SK-N-SH treated with all-trans-retinoic acid at 6 μM for 48 hours (cell line): ENCODE measurements around the gene PEPD.

ENCODE experiments used
- ATAC-seq: fragments of 200-7000 bp; cut with Tn5 transposase; 3 replicates; pipeline ENCODE4 v1.9.1; 2020; ENCODE audit warnings: mild to moderate bottlenecking, moderate library complexity
- ARNTL ChIP-seq: fragments of 450-650 bp; formaldehyde crosslinking; IDR thresholded peaks from 2 replicates; pipeline ENCODE4 v1.5.0; 2020; ENCODE audit warnings: low read depth, mild to moderate bottlenecking, moderate library complexity, borderline replicate concordance
- BACH2 ChIP-seq: fragments of 250-450 bp; sonication (Bioruptor Pico); IDR thresholded peaks from 2 replicates; pipeline ENCODE4 v1.9.0; 2021; ENCODE audit warnings: mild to moderate bottlenecking, borderline replicate concordance
- CREB5 ChIP-seq: fragments of 250-450 bp; sonication (Bioruptor Pico); IDR thresholded peaks from 2 replicates; pipeline ENCODE4 v1.5.1; 2020; ENCODE audit warnings: low read depth, mild to moderate bottlenecking, moderate library complexity
- CSRNP3 ChIP-seq: fragments of 250-450 bp; sonication (Bioruptor Pico); IDR thresholded peaks from 2 replicates; pipeline ENCODE4 v1.5.1; 2021; ENCODE audit warnings: mild to moderate bottlenecking, moderate library complexity
- GLIS3 ChIP-seq: fragments of 250-450 bp; sonication (Bioruptor Pico); IDR thresholded peaks from 2 replicates; pipeline ENCODE4 v1.5.0; 2020; ENCODE audit warnings: mild to moderate bottlenecking, moderate library complexity
- ISL1 ChIP-seq: fragments of 250-450 bp; sonication (Bioruptor Pico); IDR thresholded peaks from 2 replicates; pipeline ENCODE4 v2.1.2; 2022; ENCODE audit warnings: mild to moderate bottlenecking, moderate library complexity
- PATZ1 ChIP-seq: fragments of 250-450 bp; sonication (Bioruptor Pico); IDR thresholded peaks from 2 replicates; pipeline ENCODE4 v1.8.0; 2020; ENCODE audit warnings: mild to moderate bottlenecking, moderate library complexity, borderline replicate concordance
- POU6F1 ChIP-seq: fragments of 250-450 bp; sonication (Bioruptor Pico); IDR thresholded peaks from 2 replicates; pipeline ENCODE4 v1.8.0; 2021; ENCODE audit warnings: low read depth, mild to moderate bottlenecking, moderate library complexity, borderline replicate concordance
- PPARA ChIP-seq: fragments of 250-450 bp; sonication (Bioruptor Pico); IDR thresholded peaks from 2 replicates; pipeline ENCODE4 v1.5.0; 2020; ENCODE audit warnings: mild to moderate bottlenecking, borderline replicate concordance
- RARB ChIP-seq: fragments of 250-450 bp; sonication (Bioruptor Pico); IDR thresholded peaks from 2 replicates; pipeline ENCODE4 v1.8.0; 2021; ENCODE audit warnings: mild to moderate bottlenecking, moderate library complexity
- SNAI2 ChIP-seq: fragments of 250-450 bp; sonication (Bioruptor Pico); IDR thresholded peaks from 2 replicates; pipeline ENCODE4 v1.5.0; 2020; ENCODE audit warnings: mild to moderate bottlenecking, moderate library complexity
- TCF4 ChIP-seq: fragments of 250-450 bp; sonication (Bioruptor Pico); IDR thresholded peaks from 2 replicates; pipeline ENCODE4 v1.8.0; 2021; ENCODE audit warnings: mild to moderate bottlenecking, moderate library complexity, borderline replicate concordance
- TOX ChIP-seq: fragments of 250-450 bp; sonication (Bioruptor Pico); IDR thresholded peaks from 2 replicates; pipeline ENCODE4 v1.8.0; 2021; ENCODE audit warnings: mild to moderate bottlenecking, moderate library complexity, borderline replicate concordance
- TSHZ2 ChIP-seq: fragments of 250-450 bp; sonication (Bioruptor Pico); IDR thresholded peaks from 2 replicates; pipeline ENCODE4 v1.5.0; 2020; ENCODE audit warnings: mild to moderate bottlenecking, moderate library complexity
- ZFP3 ChIP-seq: fragments of 250-450 bp; sonication (Bioruptor Pico); IDR thresholded peaks from 2 replicates; pipeline ENCODE4 v1.5.0; 2020; ENCODE audit warnings: mild to moderate bottlenecking, moderate library complexity
- ZFP30 ChIP-seq: fragments of 450-650 bp; formaldehyde crosslinking; IDR thresholded peaks from 2 replicates; pipeline ENCODE4 v1.5.0; 2022; ENCODE audit warnings: mild to moderate bottlenecking, moderate library complexity
- ZNF565 ChIP-seq: fragments of 450-650 bp; formaldehyde crosslinking; conservative IDR thresholded peaks from 2 replicates; pipeline ENCODE4 v1.5.0; 2020; ENCODE audit warnings: low read depth, mild to moderate bottlenecking, moderate library complexity
- ZNF70 ChIP-seq: fragments of 450-650 bp; formaldehyde crosslinking; IDR thresholded peaks from 2 replicates; pipeline ENCODE4 v1.5.0; 2020; ENCODE audit warnings: mild to moderate bottlenecking, moderate library complexity

Gene PEPD

GRCh38 chr19:33382982-33383381 is 138.6 kb downstream of the PEPD start (continued):
- TF ChIP-seq PPARA (CRISPR knock-in tag) (no peak), CSRNP3 (no peak), ZNF70 (CRISPR knock-in tag) (no peak), TCF4 (CRISPR knock-in tag) (no peak)
- TF ChIP-seq, all 23 proteins: peak for 0

- TF ChIP-seq ARNTL (CRISPR knock-in tag) (no peak), PPARA (CRISPR knock-in tag) (no peak), ZFP30 (CRISPR knock-in tag) (no peak), POU6F1 (CRISPR knock-in tag) (no peak), ZNF70 (CRISPR knock-in tag) (no peak), TOX (CRISPR knock-in tag) (no peak)
- ATAC-seq: no peak
These were observed 139.6 kb downstream of the PEPD start for GRCh38 chr19:33382006-33382405.

GRCh38 chr19:33381101-33381500 is 140.5 kb downstream of the PEPD start:
- no peak for ATAC-seq
- TF ChIP-seq ZNF565 (CRISPR knock-in tag) (no peak), ZFP3 (CRISPR knock-in tag) (no peak), ZFP30 (CRISPR knock-in tag) (no peak), ISL1 (CRISPR knock-in tag) (no peak), PATZ1 (CRISPR knock-in tag) (no peak), RARB (CRISPR knock-in tag) (no peak)

GRCh38 chr19:33379151-33379829 is 142.3 kb downstream of the PEPD start:
- TF ChIP-seq GLIS3 (CRISPR knock-in tag) (no peak), ZFP30 (CRISPR knock-in tag) (no peak), CREB5 (no peak), TOX (CRISPR knock-in tag) (no peak), RARB (CRISPR knock-in tag) (no peak), ISL1 (CRISPR knock-in tag) (no peak)
- ATAC-seq: no peak

GRCh38 chr19:33377586-33378475 is 143.8 kb downstream of the PEPD start:
- ATAC-seq: no peak
- no peak for TF ChIP-seq PPARA (CRISPR knock-in tag)
- TF ChIP-seq TSHZ2 (CRISPR knock-in tag): no peak
- TF ChIP-seq SNAI2: no peak
- TF ChIP-seq BACH2 (CRISPR knock-in tag): no peak
- TF ChIP-seq POU6F1 (CRISPR knock-in tag): no peak
- no peak for TF ChIP-seq CREB5
- TF ChIP-seq ISL1 (CRISPR knock-in tag): no peak
- no peak for TF ChIP-seq ZNF70 (CRISPR knock-in tag)
